Urinary bladder (tissue), 4 donors: ENCODE data around the gene PROZ. TPM values are rescaled to one million over a fixed set of nuclear protein-coding genes. Genes with fewer than 3 reads are reported as not detected.

Experiments used
- DNase-seq: peaks from one replicate; pipeline ENCODE4 v3.0.0-alpha.2; 2015; ENCODE audit errors: extremely low spot score
- H3K27ac ChIP-seq: one replicate; pipeline ENCODE4 v1.5.1; 2013; ENCODE audit warnings: low read depth, mild to moderate bottlenecking, moderate library complexity
- H3K36me3 ChIP-seq: one replicate; pipeline ENCODE4 v1.6.1; 2013; ENCODE audit warnings: mild to moderate bottlenecking, moderate library complexity; ENCODE audit not compliant: insufficient read depth
- H3K4me1 ChIP-seq: one replicate; pipeline ENCODE4 v1.6.1; 2013; ENCODE audit warnings: mild to moderate bottlenecking, moderate library complexity; ENCODE audit not compliant: insufficient read depth
- H3K4me3 ChIP-seq: one replicate; pipeline ENCODE4 v1.5.1; 2013; ENCODE audit warnings: low read depth, low read length
- WGBS: extraction: QIAGEN DNeasy Blood & Tissue Kit; methylation state at CpG from one replicate; pipeline ENCODE4 v1.1.7; 2013; 5-methylcytosine and 5-hydroxymethylcytosine counted together
- polyA plus RNA-seq: library from polyadenylated mRNA; stranded (reverse); fragments of 200-250 nt; gene quantifications from one replicate; pipeline ENCODE4 v1.2.3, GENCODE V29; 2013
- total RNA-seq: library from RNA; depleted of rRNA; stranded (reverse); fragments of >200 nt; gene quantifications from one replicate; pipeline ENCODE4 v1.2.3, GENCODE V29; 2014
- donor health status: healthy with polysubstance abuse.
- donor health status: healthy.

PROZ gene
- total and polyA plus RNA-seq, 2 donors = not detected

GRCh38 chr13:113164492-113164891, 6.0 kb downstream of the PROZ start:
- H3K4me1 ChIP-seq = no peaks in the 10 kb centered on the region
- no peaks in the 10 kb centered on the region for H3K36me3 ChIP-seq
- DNase-seq = no peak
- 82% methylated on average over 12 of the region's 12 CpGs for WGBS
- H3K27ac ChIP-seq = no peak overlapping the region
- no peak overlapping the region for H3K4me3 ChIP-seq

DNA sequence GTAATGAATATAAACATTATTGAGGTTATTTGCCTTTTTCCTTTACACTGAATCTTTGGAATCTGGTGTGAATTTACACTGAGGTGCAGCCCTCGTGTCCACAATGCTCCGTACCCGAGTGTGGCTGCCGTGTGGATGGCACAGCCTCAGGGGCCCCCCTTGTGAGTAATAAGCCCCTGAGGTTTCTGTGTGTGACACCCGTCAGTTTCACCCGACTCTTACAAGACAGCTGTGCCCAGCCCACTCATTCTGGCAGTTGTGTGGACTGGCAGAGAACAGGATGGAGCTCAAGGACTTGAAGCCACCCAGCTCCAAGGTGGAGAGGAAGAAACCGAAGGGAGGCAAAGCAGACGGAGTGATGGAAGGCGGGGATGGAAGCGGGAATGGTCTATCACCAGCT, 7.8 kb downstream of the PROZ start:
- Histone ChIP-seq H3K4me1 (no peaks in the 10 kb centered on the region), H3K27ac (no peak overlapping the region), H3K4me3 (no peak overlapping the region), H3K36me3 (no peaks in the 10 kb centered on the region)
- WGBS = 90% methylated on average over 10 of the region's 10 CpGs
- no peak for DNase-seq

GRCh38 chr13:113166681-113167080, 8.2 kb downstream of the PROZ start:
- Histone ChIP-seq H3K4me1 (no peaks in the 10 kb centered on the region), H3K27ac (no peak overlapping the region), H3K36me3 (no peaks in the 10 kb centered on the region), H3K4me3 (no peak overlapping the region)
- DNase-seq = no peak
- 86% methylated on average over 5 of the region's 5 CpGs for WGBS

DNA sequence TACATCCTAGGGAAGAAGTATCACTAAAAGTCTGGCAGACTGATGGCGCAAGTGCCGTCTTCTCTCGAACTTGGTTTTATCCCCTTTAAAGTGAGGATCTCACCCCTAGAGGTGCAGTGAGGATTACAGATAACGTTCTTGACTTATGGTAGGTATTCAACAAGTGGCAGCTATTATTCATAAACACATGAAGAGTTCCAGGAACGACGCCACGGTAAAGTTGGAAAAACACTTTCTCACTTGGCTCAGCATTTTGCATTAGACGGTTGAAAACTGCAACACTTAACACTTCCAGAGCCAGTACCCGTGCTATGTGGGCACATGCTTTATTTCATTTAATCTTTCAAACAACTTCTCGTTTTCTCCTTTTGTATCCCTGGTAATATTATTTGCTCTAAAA, 8.7 kb downstream of the PROZ start:
- Histone ChIP-seq H3K36me3 (no peaks in the 10 kb centered on the region), H3K4me1 (no peaks in the 10 kb centered on the region), H3K4me3 (no peak overlapping the region), H3K27ac (no peak overlapping the region)
- no peak for DNase-seq
- 90% methylated on average over 10 of the region's 10 CpGs for WGBS

GRCh38 chr13:113167575-113167974, 9.1 kb downstream of the PROZ start:
- Histone ChIP-seq H3K27ac (no peak overlapping the region), H3K36me3 (no peaks in the 10 kb centered on the region), H3K4me3 (no peak overlapping the region), H3K4me1 (no peaks in the 10 kb centered on the region)
- 97% methylated on average over 3 of the region's 3 CpGs for WGBS
- no peak for DNase-seq

DNA sequence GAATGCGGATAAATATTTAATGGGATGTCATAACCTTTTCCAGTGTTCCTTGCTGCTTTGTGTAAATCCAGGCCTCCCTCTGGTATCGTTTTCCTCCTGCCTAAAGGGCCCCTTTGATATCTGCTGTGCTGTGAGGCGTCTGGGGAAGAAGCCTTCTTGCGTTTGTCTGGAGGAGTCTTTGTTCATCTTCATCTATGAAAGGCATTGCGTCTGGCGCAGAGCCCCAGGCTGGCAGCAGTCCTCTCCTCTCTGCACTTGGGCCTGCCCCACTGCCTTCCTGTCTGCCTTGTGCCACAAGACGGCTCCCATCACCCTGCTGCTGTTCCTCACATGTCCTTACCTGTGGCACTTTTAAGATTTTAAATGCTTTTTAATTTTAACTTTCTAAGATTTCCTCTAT, 9.8 kb downstream of the PROZ start:
- DNase-seq = no peak
- no peaks in the 10 kb centered on the region for H3K4me1 ChIP-seq
- H3K4me3 ChIP-seq = no peak overlapping the region
- whole genome bisulfite sequencing = 80% methylated on average over 7 of the region's 7 CpGs
- no peak overlapping the region for H3K27ac ChIP-seq
- no peaks in the 10 kb centered on the region for H3K36me3 ChIP-seq

DNA sequence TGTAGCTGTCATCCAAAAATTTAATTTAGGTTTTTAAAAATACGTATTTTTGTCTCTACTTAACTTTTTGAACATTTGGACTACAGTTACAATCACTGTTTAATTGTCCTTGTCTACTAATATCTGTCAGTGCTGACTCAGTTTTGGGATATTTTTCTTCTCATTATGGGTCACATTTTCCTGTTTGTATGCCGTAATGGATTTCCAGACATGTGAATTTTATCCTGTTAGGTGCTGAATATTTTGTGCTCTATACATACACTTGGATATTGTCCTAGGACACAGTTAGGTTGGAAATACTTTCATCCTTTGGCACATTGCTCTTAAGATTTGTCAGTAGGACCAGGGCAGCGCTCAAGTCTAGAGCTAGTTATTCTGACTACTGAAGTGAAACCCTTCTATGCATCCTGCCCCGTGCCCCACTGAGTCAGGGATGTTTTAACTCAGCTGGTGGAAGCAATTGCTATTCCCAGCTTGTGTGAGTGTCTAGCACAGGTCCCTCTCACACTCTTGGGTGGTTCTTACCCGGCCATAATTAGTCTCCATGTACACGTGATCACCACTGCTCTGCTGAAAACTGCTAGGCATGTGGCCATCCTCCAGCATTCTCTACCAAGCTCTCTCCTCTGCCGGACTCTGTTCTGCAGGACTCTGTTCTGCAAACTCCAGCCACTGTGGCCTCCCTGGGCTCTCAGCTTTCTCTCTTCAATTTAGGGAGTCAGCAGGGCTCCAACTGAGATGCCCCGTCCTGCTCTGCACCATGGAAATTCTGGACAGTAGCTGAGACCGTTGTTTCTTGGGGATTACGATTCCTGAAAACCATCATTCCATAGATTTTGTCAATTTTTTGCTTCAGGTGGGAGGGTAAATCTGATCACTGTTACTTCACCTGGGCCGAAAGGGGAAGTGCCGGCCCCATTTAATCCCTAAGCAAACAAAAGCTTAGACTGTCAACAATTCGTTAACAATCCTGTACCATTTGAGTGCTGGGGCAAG, 11.1 kb downstream of the PROZ start:
- Histone ChIP-seq H3K4me3 (no peak overlapping the region), H3K27ac (no peak overlapping the region), H3K4me1 (no peaks in the 10 kb centered on the region), H3K36me3 (no peaks in the 10 kb centered on the region)
- DNase-seq = no peak
- 86% methylated on average over 13 of the region's 13 CpGs for WGBS

DNA sequence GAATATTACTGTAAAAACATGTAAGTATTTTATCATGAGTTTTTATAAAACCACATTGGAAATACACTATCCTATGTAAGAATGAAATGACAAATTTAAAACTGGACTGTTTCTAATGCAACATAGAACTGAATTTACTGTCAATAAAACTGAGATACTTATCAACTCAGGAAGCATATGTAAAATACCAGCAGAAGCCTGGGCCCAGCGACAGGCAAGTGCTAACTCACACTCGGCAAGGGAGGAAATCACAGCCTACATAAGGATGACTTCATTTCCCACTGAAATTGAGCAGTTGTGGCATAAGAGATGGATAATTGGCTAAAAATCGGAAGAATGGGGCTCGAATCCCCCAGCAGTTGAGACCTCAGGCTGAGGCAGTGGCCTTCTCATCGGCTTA, 12.1 kb downstream of the PROZ start:
- Histone ChIP-seq H3K4me3 (no peak overlapping the region), H3K27ac (no peak overlapping the region), H3K36me3 (no peaks in the 10 kb centered on the region), H3K4me1 (no peaks in the 10 kb centered on the region)
- 64% methylated on average over 5 of the region's 5 CpGs for WGBS
- no peak for DNase-seq

- Histone ChIP-seq H3K27ac (no peak overlapping the region), H3K4me1 (no peaks in the 10 kb centered on the region), H3K4me3 (no peak overlapping the region), H3K36me3 (no peaks in the 10 kb centered on the region)
- 91% methylated on average over 34 of the region's 34 CpGs for WGBS
- DNase-seq = no peak
Observed at GRCh38 chr13:113171250-113172125, 13.0 kb downstream of the PROZ start.

- WGBS = 93% methylated on average over 13 of the region's 13 CpGs
- H3K4me1 ChIP-seq = no peaks in the 10 kb centered on the region
Observed at GRCh38 chr13:113172419-113172926, 14.0 kb downstream of the PROZ start.

DNA sequence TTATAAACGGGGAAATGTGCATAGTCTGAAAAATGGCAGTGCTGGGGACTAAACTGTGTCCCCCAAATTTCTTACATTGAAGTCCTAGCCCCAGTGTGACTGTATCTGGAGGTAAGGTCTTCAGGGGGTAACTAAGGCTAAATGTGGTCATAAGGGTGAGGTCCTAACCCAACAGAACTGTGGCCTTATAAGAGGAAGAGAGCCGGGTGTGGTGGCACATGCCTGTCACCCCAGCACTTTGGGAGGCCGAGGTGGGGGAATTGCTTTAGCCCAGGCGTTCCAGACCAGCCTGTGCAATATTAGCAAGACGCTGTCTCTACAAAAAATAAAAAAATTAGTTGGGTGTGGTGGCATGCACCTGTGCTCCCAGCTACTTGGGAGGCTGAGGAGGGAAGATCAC, 17.8 kb downstream of the PROZ start:
- Histone ChIP-seq H3K4me3 (no peak overlapping the region), H3K36me3 (peaks cover 2% of the 10 kb centered on the region), H3K4me1 (no peaks in the 10 kb centered on the region), H3K27ac (no peak overlapping the region)
- WGBS = 71% methylated on average over 5 of the region's 5 CpGs
- DNase-seq = no peak

More at GRCh38 chr13:113172419-113172926, 14.0 kb downstream of the PROZ start:
- peaks cover 2% of the 10 kb centered on the region for H3K36me3 ChIP-seq
- H3K4me3 ChIP-seq = no peak overlapping the region
- no peak overlapping the region for H3K27ac ChIP-seq
- DNase-seq = no peak

GRCh38 chr13:113176822-113177221, 18.4 kb downstream of the PROZ start:
- H3K4me1 ChIP-seq = no peaks in the 10 kb centered on the region
- H3K27ac ChIP-seq = no peak overlapping the region
- peaks cover 2% of the 10 kb centered on the region for H3K36me3 ChIP-seq
- DNase-seq = no peak
- no peak overlapping the region for H3K4me3 ChIP-seq
- 98% methylated on average over 14 of the region's 14 CpGs for WGBS

DNA sequence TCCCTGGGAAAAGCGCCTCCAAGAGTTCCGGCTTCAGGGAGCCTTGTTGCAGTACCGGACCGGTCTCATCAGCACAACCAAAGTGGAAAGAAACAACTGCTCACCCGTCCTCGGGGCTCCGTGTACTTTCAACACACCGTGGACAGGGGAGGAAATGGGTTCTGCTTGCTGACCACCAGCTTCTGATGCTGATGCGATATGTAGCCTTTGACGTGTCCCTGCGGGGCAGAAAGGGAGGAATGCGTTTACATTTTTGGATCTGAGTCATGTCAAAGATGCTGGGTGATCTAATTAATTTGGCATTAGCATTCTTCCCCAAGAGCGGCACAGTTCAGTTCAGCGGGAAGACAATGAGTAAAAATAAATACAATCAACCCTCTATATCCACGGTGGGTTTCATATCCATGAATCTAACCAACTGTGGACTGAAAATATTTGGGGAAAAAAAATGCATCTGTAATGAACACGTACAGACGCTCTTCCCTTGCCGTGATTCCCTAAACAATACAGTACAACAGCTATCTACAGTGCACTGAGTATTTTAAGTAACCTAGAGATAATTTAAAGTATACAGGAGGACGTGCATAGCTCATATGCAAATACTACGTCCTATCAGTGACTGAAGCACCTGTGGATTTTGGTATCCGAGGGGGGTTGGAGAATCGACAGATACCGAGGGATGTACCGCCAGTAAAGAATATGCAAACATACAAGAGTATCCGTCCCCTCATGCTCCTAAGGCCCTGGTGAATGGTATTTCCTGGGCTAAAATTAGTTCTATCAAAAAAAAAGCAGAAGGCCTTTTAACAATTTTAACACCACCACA, 19.8 kb downstream of the PROZ start:
- no peaks in the 10 kb centered on the region for H3K4me1 ChIP-seq
- peaks cover 2% of the 10 kb centered on the region for H3K36me3 ChIP-seq
- H3K4me3 ChIP-seq = no peak overlapping the region
- H3K27ac ChIP-seq = no peak overlapping the region
- DNase-seq = no peak
- WGBS = 84% methylated on average over 25 of the region's 25 CpGs
